ENCODE results near the gene IL1A.

IL1A gene

GRCh38 chr2:112792419-112792818 lies 8.1 kb upstream of the IL1A start:
- no peak for DNase-seq (ENCODE audit: low read depth in 2 of 2)

DNA sequence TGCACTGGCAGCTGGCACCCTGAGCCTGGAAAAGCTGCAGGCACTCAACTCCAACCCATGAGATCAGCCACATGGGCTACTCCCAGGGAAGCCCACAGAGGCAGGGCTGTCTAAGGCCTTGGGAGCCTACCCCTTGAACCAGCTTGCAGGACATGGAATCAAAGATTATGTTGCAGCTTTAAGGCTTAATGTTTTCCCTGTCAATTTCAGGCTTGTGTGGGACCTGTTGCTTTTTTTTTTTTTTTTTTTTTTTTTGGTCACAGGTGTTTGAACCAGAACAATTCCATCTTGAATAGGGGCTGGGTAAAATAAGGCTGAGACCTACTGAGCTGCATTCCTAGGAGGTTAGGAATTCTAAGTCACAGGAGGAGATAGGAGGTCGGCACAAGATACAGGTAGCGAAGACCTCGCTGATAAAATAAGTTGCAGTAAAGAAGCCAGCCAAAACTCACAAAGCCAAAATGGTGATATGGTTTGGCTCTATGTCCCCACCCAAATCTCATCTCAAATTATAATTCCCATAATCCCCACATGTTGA lies 7.5 kb upstream of the IL1A start:
- no peak for DNase-seq (ENCODE audit: low read depth in 2 of 2)

- no peak for DNase-seq (ENCODE audit: low read depth in 2 of 2)
Observed at GRCh38 chr2:112791019-112791418, 6.7 kb upstream of the IL1A start.

- DNase-seq (ENCODE audit: low read depth in 2 of 2) = no peak
Observed at GRCh38 chr2:112790305-112790704, 6.0 kb upstream of the IL1A start.

DNA sequence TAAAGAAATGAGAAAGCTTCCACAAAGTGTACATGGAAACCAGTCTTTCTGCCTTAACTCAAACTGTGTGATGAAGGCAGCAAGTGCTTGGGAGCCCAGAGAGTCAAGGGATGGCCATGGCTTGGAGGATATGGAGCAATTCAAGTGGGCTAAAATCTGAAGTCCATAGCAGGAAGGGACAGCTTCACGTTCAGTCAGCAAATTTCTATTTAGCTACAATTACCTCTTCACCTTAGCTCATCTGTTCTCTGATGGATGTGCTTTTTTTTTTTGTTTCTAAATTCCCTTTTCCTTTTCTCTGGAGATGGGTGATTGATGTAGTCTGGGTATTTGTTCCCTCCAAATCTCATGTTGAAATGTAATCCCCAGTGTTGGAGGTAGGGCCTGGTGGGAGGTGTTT lies 4.9 kb upstream of the IL1A start:
- no peak for DNase-seq (ENCODE audit: low read depth in 2 of 2)

DNA sequence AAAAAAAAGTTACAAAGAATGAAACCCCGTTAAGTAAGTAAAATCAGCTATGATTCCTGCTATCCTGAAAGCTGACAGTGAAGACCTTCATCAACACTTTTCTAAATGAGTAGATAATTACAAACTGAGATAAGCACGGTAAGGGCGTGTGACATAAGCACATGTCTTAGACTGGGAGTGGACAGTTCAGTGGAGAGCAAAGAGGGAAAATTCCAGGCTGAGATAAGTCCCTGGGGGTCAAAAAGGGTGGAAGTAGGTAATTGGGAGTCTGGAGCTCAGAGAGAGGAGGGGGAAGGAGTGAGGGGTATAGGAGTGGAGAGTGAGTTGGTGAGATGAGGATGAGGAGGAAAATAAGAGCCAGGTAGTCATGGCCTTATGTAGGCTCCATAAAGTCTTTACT lies 4.4 kb upstream of the IL1A start:
- no peak for DNase-seq (ENCODE audit: low read depth in 2 of 2)

GRCh38 chr2:112787729-112788393 lies 3.6 kb upstream of the IL1A start:
- no peak for DNase-seq (ENCODE audit: low read depth in 2 of 2)

DNA sequence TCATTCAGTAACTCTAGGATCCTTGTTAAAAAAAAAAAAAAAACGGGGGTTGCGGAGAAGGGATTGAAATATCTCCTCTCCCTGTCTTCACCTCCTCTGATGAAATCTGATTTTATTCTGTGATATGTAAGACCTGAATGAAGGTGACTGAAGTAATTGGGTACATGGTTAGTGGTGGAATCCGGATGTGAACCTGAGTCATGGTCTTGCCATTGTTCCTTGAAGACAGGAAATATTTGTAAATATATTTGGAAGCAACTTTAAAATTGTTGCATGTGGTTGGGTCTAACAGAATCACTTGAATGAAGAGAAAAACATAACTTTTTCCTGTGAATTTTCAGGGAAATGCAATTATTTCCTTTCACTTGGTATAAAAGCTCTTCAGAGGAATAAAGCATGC lies 3.0 kb upstream of the IL1A start:
- DNase-seq (ENCODE audit: low read depth in 2 of 2) = no peak

DNA sequence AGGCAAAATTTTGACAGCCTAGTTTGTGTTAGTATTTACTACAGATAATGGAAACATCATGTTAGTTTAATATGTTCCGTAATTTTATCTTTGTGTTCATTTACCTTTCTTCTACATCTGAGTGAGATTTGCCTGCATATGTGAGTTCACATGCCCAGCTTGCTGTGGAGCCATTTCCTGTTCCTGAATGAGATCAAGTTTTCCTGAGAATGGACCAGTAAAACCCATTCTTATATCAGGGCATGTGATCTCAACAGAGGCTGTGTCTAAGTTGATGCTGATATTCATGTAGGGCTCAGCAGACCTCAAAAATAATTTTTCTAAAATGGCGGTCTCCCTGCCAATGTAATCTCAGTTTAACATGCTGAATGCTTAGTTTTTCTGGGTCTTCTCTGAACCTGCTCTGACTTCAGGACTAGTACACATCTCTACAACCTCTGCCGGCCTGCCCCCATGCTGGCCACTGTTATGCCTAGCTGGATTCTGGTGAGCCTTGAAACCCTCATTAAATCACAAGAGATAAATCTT lies 1.0 kb downstream of the IL1A start:
- no peak for DNase-seq (ENCODE audit: low read depth in 2 of 2)

DNA sequence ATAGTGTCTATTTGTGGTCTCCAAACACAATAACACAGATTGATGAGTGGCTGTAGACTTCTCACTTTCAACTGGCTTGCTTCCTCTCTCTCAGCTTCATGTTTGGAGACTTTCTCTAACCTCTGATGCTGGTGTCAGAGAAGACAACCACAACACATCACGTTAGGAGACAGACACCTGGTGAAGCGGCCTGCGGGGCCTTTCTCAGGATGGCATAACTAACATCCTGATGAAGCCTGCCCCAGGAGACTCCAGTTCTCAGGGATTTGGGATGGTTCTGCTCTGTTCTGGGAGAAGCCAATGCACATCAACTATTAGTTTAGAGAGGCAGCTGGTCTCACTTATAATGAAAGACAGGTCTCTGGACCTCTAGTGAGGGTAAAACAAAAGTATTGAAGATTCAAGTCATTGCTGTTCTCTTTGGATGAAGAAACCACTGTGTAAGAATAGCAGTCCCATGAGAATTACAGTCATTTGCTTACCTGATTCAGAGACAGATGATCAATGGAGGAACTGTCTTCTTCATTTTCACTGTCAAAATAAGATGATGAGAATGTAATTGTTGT lies 2.0 kb downstream of the IL1A start:
- no peak for DNase-seq (ENCODE audit: low read depth in 2 of 2)

DNA sequence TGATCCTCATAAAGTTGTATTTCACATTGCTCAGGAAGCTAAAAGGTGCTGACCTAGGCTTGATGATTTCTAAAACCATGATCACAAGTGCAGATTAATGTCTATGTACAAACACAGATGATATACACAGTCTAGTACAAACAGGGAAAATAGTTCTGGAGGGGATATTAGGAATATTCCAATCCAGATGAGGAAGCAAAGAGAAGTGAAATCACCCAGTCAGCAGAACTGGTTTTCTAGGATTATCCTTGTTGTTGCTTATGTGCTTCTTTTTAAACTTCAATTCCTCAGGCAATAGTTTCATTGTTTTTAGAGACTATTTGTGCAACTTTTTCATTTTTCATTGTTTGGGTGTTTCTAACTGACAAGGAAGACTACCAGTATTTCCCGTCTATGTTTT lies 4.7 kb downstream of the IL1A start:
- no peak for DNase-seq (ENCODE audit: low read depth in 2 of 2)

DNA sequence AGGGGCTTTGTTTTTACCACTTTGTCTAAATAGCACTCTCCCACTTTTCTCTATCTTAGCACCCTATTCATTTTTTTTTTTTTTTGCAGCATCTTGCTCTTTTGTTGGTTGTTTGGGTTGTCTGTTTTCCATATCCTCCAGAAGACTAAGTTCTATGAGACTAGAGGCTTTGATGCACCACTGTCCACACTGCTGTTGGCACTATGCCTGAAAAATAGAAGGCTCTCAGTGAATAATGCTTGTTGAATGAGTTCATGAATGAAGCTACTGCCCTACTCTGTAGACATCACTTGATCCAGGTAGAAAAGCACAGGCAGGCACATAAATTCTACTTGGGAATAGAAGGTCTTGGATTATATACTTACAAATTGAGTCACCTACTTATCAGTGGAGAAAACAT lies 7.3 kb downstream of the IL1A start:
- no peak for DNase-seq (ENCODE audit: low read depth in 2 of 2)

DNA sequence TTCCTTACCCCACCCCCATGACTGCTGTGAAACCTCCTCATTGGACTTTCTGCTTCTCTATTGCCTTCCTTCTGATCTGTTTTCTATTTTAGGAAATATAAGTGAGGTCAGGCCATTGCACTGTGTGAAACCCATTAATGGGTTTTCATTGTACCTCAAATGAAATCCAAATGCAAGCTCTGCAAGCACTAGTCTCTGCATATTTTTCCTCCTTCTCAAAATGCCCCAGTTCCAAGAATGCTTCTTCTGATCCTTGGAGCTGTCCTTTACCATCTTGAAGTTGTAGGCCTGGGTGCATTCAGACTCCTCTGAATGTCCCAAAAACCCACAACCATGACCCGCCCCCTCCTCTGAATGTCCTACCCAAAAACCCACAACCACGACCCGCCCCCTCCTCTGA lies 8.2 kb downstream of the IL1A start:
- DNase-seq (ENCODE audit: low read depth in 2 of 2) = no peak

- no peak for DNase-seq (ENCODE audit: low read depth in 2 of 2)
Observed at GRCh38 chr2:112774536-112775285, 9.6 kb downstream of the IL1A start.

DNA sequence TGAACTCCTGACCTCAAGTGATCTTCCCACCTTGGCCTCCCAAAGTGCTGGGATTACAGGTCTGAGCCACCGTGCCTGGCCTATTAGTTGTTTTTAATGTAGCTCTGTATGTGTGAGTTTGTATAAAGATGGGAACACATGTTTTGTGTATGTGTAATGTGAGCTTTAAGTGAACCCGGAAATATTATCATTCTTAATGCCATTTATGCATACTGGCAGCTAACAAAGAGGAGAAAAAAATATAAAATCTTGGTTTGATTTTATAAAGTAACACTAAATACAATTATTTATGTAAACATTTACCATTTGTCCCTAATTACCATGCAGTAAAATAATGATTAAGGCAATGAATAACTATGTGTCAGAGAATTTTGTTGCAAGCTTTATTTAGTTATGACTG lies 10.7 kb downstream of the IL1A start:
- DNase-seq (ENCODE audit: low read depth in 2 of 2) = no peak

GRCh38 chr2:112772911-112773475 lies 11.3 kb downstream of the IL1A start:
- DNase-seq (ENCODE audit: low read depth in 2 of 2) = no peak

DNA sequence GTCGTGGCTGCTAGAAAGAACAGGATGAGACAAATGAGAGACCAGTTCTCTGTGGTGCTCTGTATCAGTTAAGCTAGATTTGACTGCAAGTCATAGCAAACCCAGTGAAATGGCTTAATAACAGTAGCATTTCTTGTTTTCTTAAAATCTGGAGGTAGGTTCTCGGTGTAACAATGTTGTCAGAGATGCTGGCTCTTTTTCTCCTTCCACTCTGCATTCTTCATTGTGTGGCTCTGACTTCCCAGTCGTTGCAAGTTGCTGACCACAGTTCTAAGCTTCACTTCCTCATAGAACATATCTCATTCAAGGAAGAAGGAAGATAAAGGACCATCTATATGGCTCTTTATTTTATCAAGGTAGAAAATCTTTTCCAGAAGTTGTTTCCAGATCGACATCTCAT lies 12.0 kb downstream of the IL1A start:
- DNase-seq (ENCODE audit: low read depth in 2 of 2) = no peak

DNA sequence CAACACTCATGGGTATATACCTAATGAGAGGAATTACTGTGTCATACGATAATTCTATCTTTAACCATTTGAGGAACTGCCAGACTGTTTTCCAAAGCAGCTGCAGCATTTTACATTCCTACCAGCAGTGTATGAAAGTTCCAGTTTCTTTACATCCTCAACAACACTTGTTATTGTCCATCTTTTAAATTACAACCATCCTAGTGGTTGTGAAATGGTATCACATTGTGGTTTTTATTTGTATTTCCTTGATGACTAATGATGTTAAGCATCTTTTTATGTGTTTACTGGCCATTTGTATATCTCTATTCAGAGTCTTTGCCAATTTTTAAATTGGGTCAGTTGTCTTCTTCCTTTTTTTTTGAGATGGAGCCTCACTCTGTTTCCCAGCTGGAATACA lies 15.9 kb downstream of the IL1A start:
- DNase-seq (ENCODE audit: low read depth in 2 of 2) = no peak

DNA sequence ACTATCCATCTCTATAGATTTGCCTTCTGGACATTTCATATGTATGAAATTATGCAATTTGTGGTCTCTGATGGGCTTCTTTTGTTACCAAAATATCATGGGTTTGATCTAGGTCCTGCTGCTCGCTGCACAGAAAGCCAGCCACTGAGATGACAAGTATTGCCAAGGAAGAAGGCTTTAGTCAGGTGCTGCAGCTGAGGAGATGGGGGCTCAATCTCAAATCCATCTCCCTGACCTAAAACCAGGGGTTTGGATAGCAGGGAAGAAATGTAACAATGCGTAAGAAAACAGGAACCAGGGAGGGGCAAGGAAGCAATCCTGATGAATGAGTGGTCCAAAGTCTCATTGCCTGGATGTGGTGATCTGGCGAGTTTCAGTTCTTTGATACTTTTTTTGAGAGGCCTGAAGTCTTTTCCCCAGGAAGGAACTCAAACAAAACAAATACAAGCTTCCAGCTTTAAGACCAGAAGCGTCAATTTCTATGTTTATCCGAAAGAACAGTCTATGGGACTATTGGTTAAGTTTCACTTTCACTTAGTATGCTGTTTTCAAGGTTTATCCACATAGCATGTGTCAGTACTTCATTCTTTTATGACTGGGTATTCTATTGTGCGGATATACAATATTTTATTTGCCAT lies 16.5 kb downstream of the IL1A start:
- no peak for DNase-seq (ENCODE audit: low read depth in 2 of 2)

DNA sequence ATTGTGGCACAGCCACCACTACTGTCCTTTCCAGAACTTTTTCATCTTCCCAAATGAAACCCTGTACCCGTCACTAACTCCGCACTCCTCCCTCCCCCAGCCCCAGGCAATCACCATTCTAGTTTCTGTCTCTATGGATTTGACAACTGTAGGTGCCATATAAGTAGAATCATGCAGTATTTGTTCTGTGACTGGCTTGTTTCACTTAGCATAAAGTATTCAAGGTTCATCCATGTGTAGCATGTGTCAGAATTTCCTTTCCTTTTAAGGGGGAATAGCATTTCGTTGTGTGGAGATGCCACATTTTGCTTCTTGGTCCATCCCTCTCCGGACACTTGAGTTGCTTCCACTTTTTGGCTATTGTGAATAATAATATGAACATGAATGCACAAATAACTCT lies 19.0 kb downstream of the IL1A start:
- no peak for DNase-seq (ENCODE audit: low read depth in 2 of 2)

DNA sequence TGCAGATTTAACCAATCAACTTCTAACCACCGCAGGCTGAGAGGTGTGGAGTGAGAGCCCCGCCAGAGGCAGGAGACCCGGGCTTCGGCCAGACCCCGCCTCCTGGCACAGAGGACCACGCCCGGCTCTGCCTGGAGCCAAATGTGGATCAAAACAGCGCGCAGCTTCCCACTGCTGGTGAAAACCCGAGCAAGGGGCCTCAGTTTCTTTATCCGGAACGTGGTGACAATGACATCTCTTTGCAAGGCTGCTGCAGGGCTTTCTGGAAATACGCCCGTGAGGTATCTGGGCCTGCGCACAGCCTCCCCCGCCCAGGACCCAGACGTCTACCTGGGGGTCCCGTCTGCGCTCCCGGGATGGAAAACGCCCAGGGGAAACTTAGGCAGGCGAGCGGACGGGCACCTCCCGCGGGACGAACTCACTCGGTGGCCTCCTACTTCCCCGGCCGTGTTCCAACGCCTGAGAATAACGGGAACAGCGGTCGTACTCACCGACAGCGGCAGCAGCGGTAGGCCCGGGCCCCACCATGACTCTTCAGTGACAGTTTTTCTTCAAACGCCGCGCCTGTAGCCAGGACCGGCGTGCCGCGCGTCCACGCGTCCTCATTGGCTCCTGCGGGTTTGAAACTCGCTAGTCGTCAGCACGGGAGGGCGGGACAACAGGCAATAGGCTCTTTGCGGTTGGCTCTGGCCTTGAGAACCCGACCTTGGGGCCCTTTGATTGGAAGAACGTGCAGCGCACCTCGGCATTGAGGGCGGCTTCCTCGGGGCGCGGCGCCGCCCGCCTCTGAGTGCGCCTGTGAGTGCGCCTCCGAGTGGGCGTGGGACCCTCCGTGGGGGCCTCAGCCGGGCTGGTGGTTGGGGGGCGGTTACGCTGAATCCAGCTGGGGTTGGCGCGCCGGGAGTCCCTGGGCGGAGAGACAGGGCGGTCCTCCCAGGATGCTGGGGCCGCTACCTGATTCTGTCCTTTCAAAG lies 19.9 kb downstream of the IL1A start, which contains the start of gene CKAP2L:
CKAP2L (minus strand) TSS at position 539 of the 974 bp plus-strand sequence; CDS start at position 528, 11 bp downstream.
- DNase-seq (ENCODE audit: low read depth in 2 of 2) = peak; percentile 89 to 91

Measured in stimulated activated CD8-positive, alpha-beta memory T cell treated with anti-CD3 and anti-CD28 coated beads, Interleukin-2, amount 100 ng/mL, for 1 hour (primary cell).